ENCODE data around the gene STK40. TPM values are rescaled to one million over a fixed set of nuclear protein-coding genes. Genes with fewer than 3 reads are reported as not detected.

The STK40 gene
- total RNA-seq, 1 experiment from 2014 or later, result 26.2 TPM

GRCh38 chr1:36380143-36380619 is 5.5 kb downstream of the STK40 start:
- Histone ChIP-seq H2BK120ac (ENCODE audit: low read depth, low read length, poor library complexity, severe bottlenecking) (no peak overlapping the region), H4K20me1 (ENCODE audit: control insufficient read depth, insufficient read depth, insufficient read length) (no peaks in the 10 kb centered on the region), H4K5ac (ENCODE audit: insufficient read length, low read depth, low read length) (no peak overlapping the region), H3K79me1 (ENCODE audit: insufficient read depth, low read depth, low read length, poor library complexity, severe bottlenecking) (no peaks in the 10 kb centered on the region), H4K8ac (replicated peaks; ENCODE audit: insufficient read length, low read depth, low read length) (no peak overlapping the region), H2AFZ (ENCODE audit: low read length) (no peak overlapping the region), H2AK5ac (ENCODE audit: insufficient read length, low read length) (no peak overlapping the region), H3K23me2 (ENCODE audit: insufficient read length, low read depth, low read length, poor library complexity, severe bottlenecking) (peaks cover 5% of the 10 kb centered on the region), H3T11ph (ENCODE audit: low read length) (no peak overlapping the region), H3K79me2 (ENCODE audit: insufficient read depth, low read length) (peaks cover 12% of the 10 kb centered on the region; the same call in 1 of the 2 replicates), H3K27me3 (ENCODE audit: insufficient read depth, low read length) (no peaks in the 10 kb centered on the region), H3K9ac (ENCODE audit: extremely low read depth, insufficient read length, low read length) (no peak overlapping the region), H2BK20ac (ENCODE audit: low read depth, low read length, poor library complexity, severe bottlenecking) (no peak overlapping the region), H2BK12ac (ENCODE audit: insufficient read length, low read depth, low read length) (no peak overlapping the region), H3K27ac (ENCODE audit: insufficient read length, low read depth, low read length) (no peak overlapping the region), H3K56ac (ENCODE audit: insufficient read length, low read depth, low read length) (no peak overlapping the region), H3K9me3 (ENCODE audit: control insufficient read depth, low read depth, low read length) (no peaks in the 10 kb centered on the region), H4K91ac (ENCODE audit: insufficient read length, low read depth, low read length) (no peak overlapping the region), H2BK15ac (ENCODE audit: low read depth, low read length) (no peak overlapping the region), H3K23ac (ENCODE audit: insufficient read length, low read depth, low read length) (no peak overlapping the region), H3K4ac (ENCODE audit: low read depth, low read length) (no peak overlapping the region), H3K18ac (ENCODE audit: insufficient read length, low read depth, low read length) (no peak overlapping the region), H3K4me1 (ENCODE audit: insufficient read depth, low read length) (peaks cover 3% of the 10 kb centered on the region; the same call in 1 of the 2 replicates), H3K4me2 (ENCODE audit: insufficient read depth, insufficient read length, low read length) (no peak overlapping the region), H2BK5ac (ENCODE audit: insufficient read length, low read length) (no peak overlapping the region), H3K14ac (ENCODE audit: insufficient read depth, low read length) (no peak overlapping the region)
- no peaks in the 10 kb centered on the region for H3K9me3 Mint-ChIP-seq
- DNase-seq, result no peak
- peaks cover 18 to 23% of the 10 kb centered on the region in 2 experiments for H3K4me1 Mint-ChIP-seq
- H3K27me3 Mint-ChIP-seq (ENCODE audit: low read depth), result no peaks in the 10 kb centered on the region
- peak overlapping the region in 2 of 3 experiments; percentile 80 to 85; a peak in 3 of 7 replicates for H3K27ac Mint-ChIP-seq
- peaks cover 0 to 9% (median 5%) of the 10 kb centered on the region in 3 experiments; a peak in 3 of 7 replicates for H3K36me3 Mint-ChIP-seq (ENCODE audit: insufficient read depth in 1 of 3, low read depth in 3 of 3)
- H3K4me3 Mint-ChIP-seq, result no peak overlapping the region
- WGBS (ENCODE audit: extremely low coverage, insufficient read length, low lambda C conversion rate), result no CpG with 5 or more reads among the region's 5 CpGs
- no peak for TF ChIP-seq CTCF (conservative IDR thresholded peaks at IDR 0.05)

Data from H9 (cell line).